Upper lobe of right lung (tissue), 1 donor: ENCODE results near the gene SERPIND1. TPM values are rescaled to one million over a fixed set of nuclear protein-coding genes. Genes with fewer than 3 reads are reported as not detected.

ENCODE experiments used
- ATAC-seq: fragments of 200-7000 bp; cut with Tn5 transposase; one replicate; pipeline ENCODE4 v1.9.1; 2020; ENCODE audit warnings: mild to moderate bottlenecking, moderate library complexity
- DNase-seq: peaks from one replicate; pipeline ENCODE4 v3.0.0-alpha.2; 2020
- H3K27ac ChIP-seq: fragments of 200-600 bp; one replicate; pipeline ENCODE4 v1.8.0; 2022
- H3K27me3 ChIP-seq: fragments of 200-600 bp; one replicate; pipeline ENCODE4 v1.8.0; 2022; ENCODE audit warnings: mild to moderate bottlenecking
- H3K36me3 ChIP-seq: fragments of 200-600 bp; one replicate; pipeline ENCODE4 v1.8.0; 2022
- H3K4me1 ChIP-seq: fragments of 200-600 bp; one replicate; pipeline ENCODE4 v1.8.0; 2022
- H3K4me3 ChIP-seq: fragments of 200-600 bp; one replicate; pipeline ENCODE4 v1.8.0; 2022; ENCODE audit warnings: mild to moderate bottlenecking
- H3K9me3 ChIP-seq: fragments of 200-600 bp; one replicate; pipeline ENCODE4 v1.8.0; 2022
- intact Hi-C: fragments of 100-400 bp; cut with DNase I; formaldehyde crosslinking; loops from one replicate; pipeline ENCODE4 v1.11.0; 2022
- long read RNA-seq: library from polyadenylated mRNA; unstranded; transcript quantifications from one replicate; pipeline ENCODE4 v2.0.0, GENCODE V29; 2021
- total RNA-seq: library from RNA; stranded (reverse); fragmentation: NEBNext Ultra II Directional; extraction: Animal tissue kit (Norgen Biotek cat#: 25700); gene quantifications from one replicate; pipeline ENCODE4 v1.2.1, GENCODE V29; 2021
- TF ChIP-seq, protein P1 (sequence below): fragments of 200-600 bp; IDR thresholded peaks from one replicate; pipeline ENCODE4 v1.8.0; 2022; ENCODE audit warnings: antibody characterized with exemption
- donor health status: DM: no; HTN: yes; CAD: no; lungs with severe emphysema.

Gene SERPIND1, protein sequence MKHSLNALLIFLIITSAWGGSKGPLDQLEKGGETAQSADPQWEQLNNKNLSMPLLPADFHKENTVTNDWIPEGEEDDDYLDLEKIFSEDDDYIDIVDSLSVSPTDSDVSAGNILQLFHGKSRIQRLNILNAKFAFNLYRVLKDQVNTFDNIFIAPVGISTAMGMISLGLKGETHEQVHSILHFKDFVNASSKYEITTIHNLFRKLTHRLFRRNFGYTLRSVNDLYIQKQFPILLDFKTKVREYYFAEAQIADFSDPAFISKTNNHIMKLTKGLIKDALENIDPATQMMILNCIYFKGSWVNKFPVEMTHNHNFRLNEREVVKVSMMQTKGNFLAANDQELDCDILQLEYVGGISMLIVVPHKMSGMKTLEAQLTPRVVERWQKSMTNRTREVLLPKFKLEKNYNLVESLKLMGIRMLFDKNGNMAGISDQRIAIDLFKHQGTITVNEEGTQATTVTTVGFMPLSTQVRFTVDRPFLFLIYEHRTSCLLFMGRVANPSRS
- 0.58 TPM for total RNA-seq
- long read RNA-seq, partial matches to known transcripts: 0 of 1 reads
- long read RNA-seq, other reads (novel, unspliced or antisense): 0 of 1 reads

DNA sequence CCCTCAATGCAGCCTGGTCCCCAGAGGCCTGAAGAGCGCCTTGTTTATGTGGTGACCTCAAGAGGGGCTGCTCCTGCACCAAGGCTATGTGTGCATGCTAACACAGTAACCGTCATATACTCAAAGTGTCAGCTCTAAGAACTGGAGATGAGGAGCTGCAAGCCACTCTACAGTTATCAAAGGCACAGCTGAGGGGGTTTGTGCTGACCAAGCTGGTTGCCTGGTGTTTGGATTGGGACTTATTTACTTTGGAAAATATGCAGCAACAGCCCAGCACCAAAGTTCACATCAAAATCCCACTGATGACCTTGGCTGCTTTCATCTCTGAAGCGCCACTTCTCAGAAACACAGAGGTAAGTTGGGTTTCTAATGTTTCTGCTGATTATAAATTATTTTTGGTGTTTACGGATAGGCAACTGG is at the start of gene SERPIND1:
SERPIND1 (plus strand) TSS at position 321 of the 420 bp plus-strand sequence. CDS start 5,200 bp downstream, outside the sequence.
- peaks cover 30% of the 10 kb centered on the region for H3K36me3 ChIP-seq
- H3K4me1 ChIP-seq: peaks cover 10% of the 10 kb centered on the region
- no peak for DNase-seq
- H3K9me3 ChIP-seq: no peaks in the 10 kb centered on the region
- H3K27ac ChIP-seq: no peak within 1 kb of the TSS
- H3K27me3 ChIP-seq: no peaks in the 10 kb centered on the region
- no peak for ATAC-seq
- intact Hi-C loops: no loop called here
- no peak within 1 kb of the TSS for H3K4me3 ChIP-seq
- TF ChIP-seq, protein P1, sequence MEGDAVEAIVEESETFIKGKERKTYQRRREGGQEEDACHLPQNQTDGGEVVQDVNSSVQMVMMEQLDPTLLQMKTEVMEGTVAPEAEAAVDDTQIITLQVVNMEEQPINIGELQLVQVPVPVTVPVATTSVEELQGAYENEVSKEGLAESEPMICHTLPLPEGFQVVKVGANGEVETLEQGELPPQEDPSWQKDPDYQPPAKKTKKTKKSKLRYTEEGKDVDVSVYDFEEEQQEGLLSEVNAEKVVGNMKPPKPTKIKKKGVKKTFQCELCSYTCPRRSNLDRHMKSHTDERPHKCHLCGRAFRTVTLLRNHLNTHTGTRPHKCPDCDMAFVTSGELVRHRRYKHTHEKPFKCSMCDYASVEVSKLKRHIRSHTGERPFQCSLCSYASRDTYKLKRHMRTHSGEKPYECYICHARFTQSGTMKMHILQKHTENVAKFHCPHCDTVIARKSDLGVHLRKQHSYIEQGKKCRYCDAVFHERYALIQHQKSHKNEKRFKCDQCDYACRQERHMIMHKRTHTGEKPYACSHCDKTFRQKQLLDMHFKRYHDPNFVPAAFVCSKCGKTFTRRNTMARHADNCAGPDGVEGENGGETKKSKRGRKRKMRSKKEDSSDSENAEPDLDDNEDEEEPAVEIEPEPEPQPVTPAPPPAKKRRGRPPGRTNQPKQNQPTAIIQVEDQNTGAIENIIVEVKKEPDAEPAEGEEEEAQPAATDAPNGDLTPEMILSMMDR: no peak

DNA sequence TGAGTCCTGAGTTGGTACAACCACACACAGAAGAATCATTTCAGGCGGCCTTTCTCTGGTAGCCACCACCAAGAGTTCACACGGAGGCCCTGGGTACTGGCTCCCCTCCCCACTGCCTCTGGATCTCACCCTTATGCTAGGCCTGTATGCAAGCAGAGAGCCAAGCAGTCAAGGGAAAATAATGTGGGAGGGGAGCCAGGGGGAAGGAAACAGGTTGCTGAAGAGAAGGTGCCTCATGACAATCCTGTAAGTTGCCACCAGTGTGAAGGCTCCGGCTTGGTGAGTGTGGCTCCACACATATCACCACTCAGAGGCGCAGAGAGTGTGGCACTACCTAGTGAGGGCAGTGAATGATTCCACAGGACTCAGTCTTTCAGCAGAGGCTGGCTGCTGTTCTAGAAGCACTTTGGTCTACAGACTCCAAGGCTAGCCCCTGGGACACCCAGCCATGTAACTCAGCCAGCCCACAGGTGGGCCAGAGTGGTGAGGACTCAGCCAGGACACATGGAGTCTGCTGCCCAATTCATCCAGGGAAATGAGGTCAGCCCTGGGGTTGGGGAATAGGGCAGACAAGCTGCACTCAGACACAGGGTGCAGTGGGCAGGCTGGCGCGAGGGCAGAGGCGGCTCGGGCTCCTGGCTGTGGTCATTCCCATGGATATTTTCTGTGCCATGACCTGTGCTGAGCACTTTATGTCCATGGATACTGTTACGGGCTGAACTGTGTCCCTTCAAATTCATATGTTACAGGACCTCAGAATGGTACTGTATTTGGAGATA is 49.0 kb upstream of the SERPIND1 start:
- H3K36me3 ChIP-seq: peaks cover 67% of the 10 kb centered on the region
- no peak overlapping the region for H3K4me3 ChIP-seq
- no peaks in the 10 kb centered on the region for H3K27me3 ChIP-seq
- no peaks in the 10 kb centered on the region for H3K4me1 ChIP-seq
- H3K27ac ChIP-seq: no peak overlapping the region
- DNase-seq (no peak), ATAC-seq (no peak)
- intact Hi-C loops: no loop called here
- no peaks in the 10 kb centered on the region for H3K9me3 ChIP-seq
- TF ChIP-seq, protein P1: no peak

DNA sequence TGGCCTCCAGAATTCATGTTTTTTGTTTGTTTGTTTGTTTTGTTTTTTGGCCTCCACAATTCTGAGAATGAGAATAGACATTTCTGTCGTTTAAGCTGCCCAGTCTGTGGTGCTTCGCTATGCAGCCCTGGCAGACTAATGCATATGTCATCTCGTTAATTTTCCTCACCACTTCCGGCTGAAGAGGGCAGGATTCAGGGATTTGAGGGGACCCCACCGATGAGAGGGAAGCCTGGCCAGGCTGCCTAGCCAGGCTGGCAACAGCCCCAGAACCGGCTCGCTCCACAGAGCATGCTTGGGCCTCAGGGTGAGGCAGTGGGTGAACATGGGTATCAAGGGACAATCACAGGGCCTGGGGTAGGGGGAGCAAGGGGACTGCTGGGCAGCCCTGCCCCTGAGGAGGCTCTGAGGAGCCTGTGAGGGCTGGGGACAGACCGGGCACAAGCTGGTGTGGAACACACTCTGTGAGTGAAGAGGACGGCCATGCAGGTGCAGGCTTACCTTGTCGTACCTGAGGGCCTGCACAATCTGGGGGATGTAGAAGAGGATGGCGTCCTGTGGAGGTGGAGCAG is 47.8 kb upstream of the SERPIND1 start:
- Histone ChIP-seq H3K9me3 (no peaks in the 10 kb centered on the region), H3K27ac (no peak overlapping the region), H3K36me3 (peaks cover 62% of the 10 kb centered on the region), H3K4me3 (no peak overlapping the region), H3K4me1 (no peaks in the 10 kb centered on the region), H3K27me3 (no peaks in the 10 kb centered on the region)
- DNase-seq: no peak
- TF ChIP-seq, protein P1: no peak
- intact Hi-C loops: no loop called here
- peak; percentile 20 for ATAC-seq

DNA sequence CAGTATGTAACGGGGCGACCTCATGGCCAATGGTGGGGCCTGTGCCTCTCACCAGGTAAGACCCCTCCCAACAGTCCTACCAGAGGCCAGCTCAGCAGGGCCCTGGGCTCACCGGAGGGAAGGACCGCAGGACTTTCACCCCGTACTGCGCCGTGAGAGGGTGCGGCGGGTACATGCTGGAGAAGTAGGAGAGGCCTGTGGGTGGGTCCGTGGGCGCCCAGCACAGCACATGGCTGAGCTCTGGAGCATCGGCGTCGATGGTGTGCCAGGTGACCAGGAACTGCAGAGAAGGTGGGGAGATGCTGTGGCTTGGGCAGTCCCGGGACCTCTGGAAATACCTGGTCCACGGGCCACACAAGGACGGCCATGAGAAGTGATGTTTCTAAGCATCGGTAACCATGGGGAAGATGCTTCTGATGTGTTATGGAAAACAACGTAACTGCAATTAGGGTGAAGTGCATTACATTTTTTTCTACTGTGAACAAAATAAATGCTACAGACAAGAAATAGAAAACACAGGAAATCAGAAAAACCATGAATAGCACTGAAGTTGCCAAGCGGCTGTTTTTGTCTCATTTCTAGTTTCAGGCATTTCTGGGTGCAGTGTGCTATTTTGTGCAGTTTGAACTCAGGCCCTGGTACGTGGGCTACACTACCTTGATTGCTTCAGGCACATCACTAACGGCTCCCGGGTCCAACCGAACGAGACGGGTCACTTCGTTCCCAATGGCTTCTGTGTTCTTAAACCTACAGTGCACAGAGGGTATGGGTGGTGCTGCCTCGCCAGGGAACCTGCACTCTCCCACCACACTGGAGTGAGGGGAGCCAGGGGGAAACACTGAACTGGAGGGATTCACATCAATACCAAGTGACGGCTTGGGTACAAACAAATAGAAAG is 46.5 kb upstream of the SERPIND1 start:
- no peak overlapping the region for H3K27ac ChIP-seq
- peaks cover 63% of the 10 kb centered on the region for H3K36me3 ChIP-seq
- peak; percentile 22 for ATAC-seq
- no peaks in the 10 kb centered on the region for H3K9me3 ChIP-seq
- TF ChIP-seq, protein P1: no peak
- H3K4me3 ChIP-seq: no peak overlapping the region
- DNase-seq: no peak
- no peaks in the 10 kb centered on the region for H3K4me1 ChIP-seq
- intact Hi-C loops: no loop called here
- H3K27me3 ChIP-seq: no peaks in the 10 kb centered on the region
